HG02970 (cell line): Measurements from ENCODE around the gene SERPINA1.

ENCODE experiments used
- ATAC-seq: cut with Tn5 transposase; IDR thresholded peaks from one replicate; pipeline ENCODE4 v1.9.1; 2021; ENCODE audit warnings: mild to moderate bottlenecking, moderate library complexity, moderate number of reproducible peaks; ENCODE audit not compliant: unreplicated experiment, low FRiP score

The SERPINA1 gene

DNA sequence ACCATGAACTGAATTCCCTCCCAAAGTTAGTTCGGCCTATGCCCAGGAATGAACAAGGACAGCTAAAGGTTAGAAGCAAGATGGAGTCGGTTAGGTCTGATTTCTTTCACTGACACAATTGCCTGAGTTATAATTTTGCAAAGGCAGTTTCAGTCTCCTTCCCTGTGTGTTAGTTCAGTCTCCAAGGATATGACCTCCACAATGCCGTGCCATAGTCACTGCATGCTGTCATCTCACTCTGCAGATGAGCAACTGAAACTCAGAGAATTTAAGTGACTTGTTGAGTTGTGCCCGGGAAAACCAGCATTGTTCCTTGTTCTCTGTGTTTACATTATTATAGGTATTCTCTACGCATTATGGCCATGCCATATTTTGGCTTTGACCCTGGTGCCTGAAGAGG, 10.1 kb upstream of the SERPINA1 start:
- no peak for ATAC-seq

DNA sequence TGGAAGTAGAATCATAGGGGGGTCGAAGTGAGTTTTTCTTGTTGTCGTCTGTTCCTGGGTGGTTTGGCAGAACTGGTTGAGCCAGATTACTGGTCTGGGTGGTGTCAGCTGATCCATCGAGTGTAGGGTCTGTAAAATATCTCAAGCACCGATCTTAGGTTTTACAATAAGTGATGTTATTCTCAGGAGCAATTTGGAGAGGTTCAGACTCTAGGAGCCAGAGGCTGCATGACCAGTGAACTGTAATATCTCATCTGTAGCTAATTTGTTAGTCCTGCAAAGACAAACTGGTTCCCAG, 9.7 kb upstream of the SERPINA1 start:
- ATAC-seq: no peak

DNA sequence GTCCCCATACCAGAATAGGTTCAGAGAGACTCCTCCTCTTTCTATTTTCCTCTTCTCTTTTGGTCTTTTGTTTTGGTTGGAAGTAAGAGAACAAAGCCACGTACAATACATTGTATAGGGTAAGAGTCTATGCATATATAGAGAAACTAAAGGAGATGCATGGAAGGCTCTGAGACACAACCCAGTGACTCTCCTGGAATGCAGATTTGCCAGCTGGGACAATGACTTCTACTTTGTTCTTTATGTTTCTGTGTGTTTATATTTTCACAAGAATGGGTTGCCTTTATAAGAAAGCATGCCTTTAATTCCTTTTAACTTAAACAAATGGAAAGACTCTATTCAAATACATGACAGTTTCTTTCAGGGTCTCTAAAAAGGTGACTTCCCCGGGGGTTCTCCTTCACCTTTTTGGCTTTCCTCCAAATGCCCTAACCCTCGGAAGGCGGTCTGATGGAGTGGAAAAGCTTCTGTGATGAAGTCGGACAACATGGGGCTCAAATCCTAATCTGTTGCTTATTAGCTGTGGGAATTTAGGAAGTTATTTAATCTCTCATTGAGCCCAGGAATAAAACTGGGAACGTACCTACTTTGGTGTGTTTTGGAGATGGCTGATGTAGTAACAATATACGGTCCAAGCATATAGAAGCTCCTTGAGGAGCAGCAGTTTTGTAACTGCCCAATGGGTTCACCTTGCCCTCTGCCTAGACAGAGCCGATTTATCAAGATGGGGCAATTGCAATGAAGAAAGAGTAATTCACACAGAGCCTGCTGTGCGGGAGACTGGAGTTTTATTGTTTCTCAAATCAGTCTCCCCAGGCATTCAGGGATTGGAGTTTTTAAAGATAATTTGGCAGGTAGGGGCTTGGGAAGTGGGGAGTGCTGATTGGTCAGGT, 9.1 kb upstream of the SERPINA1 start:
- ATAC-seq: no peak

DNA sequence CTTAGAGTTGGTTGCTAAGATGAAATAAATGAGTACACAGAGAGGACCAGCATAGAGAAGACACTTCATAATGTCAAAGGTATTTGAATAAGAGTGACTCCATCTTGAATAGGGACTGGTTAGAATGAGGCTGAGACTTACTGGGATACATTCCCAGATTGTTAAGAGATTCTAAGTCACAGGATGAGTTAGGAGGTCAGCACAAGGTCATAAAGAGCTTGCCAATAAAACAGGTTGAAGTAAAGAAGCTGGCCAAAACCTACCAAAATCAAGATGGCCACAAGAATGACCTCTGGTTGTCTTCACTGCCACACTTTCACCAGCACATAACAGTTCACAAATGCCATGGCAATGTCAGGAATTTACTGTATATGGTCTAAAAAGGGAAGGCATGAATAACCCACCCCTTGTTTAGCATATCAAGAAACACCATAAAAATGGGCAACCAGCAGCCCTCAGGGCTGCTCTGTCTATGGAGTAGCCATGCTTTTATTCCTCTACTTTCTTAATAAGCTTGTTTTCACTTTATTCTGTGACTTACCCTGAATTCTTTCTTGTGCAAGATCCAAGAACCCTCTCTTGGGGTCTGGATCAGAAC, 8.3 kb upstream of the SERPINA1 start:
- ATAC-seq: no peak

DNA sequence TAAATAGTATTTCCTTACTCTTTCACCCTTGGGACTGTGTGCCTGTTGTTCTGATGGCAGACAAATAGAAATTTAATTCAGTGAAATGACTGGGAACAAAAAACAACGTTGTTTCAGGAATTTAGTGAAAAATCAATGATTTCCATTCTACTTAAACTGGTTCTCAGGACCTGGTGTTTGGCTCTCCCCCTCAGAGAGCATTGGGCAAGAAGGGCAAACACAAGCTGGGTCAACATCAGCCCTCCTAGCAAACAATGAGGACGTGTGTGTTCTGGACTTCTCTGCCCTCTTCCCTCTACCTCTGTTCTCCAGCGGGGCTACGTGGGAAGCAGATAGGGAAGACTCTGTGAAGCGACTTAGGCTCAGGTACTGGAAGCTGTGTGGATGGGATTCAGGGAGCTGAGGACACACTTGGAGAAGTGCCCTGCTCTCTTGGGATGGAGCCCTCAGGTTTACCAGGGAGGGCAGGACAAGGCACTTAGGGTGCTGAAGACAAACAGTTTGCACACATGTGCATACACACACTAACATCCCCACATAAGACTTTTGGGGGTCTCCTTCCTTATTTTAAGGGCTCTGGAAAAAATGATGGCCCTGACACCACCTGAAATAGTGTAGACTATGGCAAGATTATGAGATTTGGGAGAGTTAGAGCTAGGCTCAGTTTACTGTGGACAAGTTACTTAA, 7.6 kb upstream of the SERPINA1 start:
- no peak for ATAC-seq

DNA sequence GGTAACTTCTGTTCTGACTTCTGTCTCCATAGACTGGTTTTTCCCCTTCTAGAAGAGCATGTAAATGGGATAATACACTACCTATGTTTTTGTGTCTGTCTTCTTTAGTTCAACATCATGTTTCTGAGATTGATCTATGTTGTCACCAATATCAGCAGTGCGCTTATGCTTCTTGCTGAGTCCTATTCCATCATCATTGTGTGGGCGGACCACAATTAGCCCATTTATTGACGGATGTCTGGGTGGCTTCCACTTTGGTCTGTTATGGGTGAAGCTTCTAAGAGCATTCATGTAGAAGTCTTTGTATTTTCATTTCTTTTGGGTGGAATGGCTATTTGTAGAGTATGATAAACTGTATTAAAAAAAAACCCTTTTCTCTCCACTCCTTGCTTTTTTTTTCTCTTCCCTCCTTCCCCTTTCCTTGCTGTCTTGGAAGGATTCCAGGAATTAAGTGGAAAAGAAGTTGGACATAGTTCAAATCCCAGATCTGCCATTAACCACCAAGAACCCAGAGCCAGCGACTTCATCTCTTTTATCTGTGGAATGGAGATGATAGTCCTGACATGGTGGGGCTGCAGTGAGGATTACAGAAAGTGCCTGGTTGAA, 7.0 kb upstream of the SERPINA1 start:
- ATAC-seq: no peak

DNA sequence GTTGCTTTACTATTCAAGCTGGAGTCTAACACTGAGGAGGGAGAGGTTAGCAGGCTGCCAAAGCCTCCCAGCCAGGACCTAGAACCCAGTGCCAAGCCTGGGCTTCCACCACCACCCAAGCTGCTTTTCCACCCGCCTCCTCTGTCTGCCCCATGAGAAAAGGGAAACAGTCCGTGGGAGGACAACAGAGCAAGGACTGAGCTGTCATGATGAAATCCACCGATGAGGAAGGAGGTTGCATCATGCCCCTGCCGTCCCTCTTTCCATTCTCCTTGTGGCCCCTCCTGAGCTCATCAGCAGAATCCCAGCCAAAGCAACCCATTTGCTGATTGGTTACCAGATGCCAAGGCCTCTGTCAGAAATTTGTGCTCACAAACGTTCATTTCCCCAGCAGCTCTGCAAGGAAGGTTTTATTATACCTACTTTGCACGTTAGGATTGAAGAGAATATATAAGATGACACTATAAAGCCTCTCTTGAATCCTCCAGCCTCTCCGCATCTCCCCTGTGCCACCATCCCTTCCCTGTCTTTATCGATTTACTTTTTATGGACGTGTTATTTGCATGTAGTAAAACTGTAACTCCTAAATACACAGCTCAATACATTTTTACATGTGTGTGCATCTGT, 6.3 kb upstream of the SERPINA1 start:
- ATAC-seq: no peak

DNA sequence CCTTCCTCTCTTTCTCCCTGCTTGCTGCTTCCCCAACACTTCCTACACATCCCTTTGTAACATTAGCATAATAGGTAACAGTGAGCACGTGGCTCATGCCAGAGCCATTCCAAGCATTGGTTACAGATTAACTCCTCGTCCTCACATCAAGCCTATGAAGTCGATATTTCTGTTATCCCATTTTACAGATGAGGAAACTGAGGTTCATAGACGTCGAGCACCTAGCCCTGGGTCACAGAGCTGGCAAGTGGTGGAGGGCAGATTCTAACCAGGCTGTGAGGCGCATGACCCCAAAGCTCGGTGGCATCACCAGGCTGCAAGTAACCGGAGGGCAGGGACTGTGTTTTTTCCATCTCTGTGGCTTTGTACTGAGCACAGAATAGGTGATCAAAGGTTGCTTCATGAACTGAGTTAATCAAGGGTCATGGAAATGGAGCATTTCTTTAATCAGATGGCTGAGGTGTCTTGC, 5.7 kb upstream of the SERPINA1 start:
- no peak for ATAC-seq

DNA sequence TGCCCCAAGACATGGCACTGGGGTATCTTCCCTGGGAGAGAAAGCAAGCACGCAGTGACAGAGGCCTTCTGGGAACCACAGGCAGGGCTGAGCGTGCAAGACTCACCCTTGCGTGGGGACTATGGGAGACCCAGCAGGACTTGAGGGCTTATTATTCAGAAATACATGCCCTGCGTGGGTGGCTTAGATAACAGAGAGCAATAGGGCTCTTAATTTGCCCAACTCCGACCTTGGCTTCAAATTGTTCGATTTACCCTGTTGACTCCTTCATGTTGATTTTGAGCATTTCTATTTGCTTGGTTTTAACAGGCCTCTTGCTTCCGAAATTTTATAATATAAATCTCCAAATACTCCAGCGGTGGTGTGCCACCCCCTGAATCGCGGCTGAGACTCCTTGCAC, 5.1 kb upstream of the SERPINA1 start:
- ATAC-seq: no peak

DNA sequence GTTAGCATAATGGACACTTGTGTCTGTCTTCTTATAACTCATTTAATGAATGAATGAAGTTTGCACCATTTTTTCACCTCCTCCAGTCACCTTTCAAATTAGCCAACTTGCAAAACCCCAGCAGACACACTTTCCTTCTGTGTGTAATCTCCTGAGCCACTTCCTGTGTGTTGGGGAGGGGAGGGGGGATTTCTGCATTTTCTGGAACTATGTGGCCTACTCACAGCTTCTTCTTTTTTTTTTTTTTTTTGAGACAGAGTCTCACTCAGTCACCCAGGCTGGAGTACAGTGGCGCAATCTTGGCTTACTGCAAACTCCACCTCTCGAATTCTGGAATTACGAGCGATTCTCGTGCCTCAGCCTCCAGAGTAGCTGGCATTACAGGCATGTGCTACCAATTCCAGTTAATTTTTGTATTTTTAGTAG, 4.1 kb upstream of the SERPINA1 start:
- no peak for ATAC-seq

DNA sequence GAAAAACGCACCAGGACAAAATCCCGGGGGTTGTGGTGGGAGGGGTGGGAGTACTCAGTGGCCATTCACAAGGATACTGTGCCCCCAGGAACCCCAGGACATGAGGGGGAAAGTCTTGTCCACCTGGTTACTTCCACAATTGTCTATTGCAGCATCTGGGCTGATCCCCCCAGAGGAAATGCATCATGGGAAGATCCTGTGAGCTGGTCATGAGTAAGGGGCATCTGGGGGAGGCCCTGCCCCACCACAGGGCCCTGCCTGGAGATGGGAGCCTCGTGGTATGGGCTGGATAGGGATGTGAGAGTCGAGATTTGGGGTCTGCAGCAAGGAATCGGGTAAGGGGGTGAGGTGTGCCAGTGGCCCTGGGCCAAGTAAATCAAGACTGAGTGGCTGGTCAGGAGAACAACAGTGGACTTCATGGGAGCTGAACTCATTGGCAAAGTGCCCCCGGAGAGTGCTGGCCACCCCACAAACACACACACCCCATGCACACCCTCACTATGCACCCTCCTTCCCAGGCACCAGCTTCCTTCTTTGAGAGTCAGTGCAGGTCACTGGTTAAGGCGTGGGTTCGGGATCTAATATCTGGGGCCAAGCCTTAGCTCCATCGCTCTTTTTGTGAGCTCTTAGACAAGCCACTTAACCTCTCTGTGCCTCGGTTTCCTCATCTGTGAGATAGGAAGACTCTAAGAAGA, 3.0 kb upstream of the SERPINA1 start:
- no peak for ATAC-seq

DNA sequence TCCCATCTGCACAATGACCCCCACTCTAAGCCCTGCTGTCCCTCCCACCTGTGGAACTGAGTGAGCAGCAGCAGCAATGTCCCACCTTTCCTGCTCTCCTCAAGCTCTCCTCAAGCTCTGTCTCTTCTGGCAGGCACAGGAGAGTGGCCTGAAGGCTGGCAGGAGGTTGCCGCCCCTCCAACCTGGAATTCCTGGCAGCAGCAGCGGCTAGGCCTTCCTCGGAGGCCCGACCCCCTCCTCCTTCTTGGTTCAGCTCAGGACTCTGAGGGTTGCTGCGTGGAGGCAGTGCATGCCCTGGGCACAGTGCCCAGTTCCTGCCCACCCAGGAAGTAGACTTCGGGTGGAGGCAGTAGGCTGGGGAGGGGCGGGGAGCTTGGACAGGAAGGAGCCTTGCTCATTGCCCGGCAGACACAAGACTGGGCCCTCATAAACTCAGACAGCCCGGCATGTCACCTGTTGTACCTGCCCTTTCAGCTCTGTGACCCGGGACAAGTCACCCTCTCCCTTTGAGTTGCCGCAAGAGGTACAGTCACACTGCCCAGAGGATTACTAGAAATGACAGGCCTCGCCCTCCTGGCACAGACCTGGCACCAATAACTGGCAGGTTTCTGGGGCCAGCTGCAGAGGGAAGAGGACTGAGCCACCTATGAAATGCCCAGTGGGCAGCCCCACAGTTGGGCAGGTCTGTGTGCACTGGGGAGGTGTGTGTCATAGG, 2.1 kb upstream of the SERPINA1 start:
- ATAC-seq: no peak

DNA sequence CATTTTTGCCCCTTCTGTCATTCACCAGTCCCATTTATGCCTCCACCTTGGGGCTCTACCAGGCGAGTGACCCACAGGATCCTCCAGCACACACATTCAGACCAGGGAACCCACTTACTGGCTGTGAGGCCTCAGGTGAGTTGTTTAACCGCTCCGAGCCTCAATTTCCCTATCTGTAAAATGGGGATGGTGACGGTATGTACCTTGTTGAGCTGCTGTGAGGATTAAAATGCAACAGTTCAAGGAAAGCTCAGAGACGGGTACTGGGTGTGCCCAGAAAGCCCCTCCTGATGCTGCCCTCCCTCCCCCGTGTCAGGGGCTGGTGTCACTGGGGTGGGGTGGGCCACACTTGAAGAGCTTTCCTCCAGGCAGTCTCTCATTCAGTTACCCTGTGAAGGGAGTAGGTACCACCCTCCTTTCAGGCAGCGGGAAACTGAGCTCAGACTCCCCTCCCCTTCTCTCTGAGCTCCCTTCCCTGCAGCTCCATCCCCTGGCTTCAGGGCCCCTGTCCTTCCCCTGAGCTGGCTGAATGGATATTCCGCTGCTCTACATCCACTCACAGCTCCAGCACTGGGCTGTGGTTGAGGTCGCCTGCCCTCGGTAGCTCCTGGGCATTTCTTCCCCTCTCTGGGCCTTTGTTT, 1.4 kb upstream of the SERPINA1 start:
- ATAC-seq: no peak

DNA sequence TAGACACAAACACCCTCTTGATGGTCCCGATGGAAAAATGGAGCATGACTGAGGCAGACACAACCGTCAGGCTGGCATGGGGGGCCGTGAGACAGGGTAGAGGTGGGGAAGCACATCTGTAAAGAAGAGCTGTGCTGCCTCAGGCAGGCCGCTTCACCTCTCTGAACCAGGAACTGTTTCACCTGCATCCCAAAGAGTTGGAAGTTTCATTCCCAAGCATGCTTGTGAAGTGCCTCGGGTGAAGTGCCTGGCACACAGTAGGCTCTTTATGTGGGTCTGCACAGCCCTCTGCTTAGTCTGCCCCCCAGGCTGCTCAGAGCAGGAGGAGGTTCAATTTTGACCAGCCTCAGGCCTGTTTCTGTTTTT, 685 bp upstream of the SERPINA1 start:
- no peak for ATAC-seq

DNA sequence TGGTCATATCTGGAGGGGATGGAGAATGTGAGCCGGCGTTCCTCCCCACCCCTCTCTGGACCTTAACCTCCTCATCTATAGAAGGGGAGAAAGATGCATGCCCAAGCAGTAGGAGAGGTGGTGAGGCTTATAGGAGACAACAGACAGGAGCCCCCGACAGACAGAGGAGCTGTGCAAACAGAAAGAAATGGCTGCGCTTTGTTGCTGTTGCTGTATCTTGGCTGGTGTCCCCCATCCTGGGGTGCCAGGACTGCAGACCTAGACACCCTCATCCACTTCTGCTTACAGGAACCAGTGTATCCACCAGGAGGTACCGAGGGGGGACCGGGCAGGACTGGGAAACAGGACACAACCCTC, 397 bp downstream of the SERPINA1 start:
- ATAC-seq: no peak

DNA sequence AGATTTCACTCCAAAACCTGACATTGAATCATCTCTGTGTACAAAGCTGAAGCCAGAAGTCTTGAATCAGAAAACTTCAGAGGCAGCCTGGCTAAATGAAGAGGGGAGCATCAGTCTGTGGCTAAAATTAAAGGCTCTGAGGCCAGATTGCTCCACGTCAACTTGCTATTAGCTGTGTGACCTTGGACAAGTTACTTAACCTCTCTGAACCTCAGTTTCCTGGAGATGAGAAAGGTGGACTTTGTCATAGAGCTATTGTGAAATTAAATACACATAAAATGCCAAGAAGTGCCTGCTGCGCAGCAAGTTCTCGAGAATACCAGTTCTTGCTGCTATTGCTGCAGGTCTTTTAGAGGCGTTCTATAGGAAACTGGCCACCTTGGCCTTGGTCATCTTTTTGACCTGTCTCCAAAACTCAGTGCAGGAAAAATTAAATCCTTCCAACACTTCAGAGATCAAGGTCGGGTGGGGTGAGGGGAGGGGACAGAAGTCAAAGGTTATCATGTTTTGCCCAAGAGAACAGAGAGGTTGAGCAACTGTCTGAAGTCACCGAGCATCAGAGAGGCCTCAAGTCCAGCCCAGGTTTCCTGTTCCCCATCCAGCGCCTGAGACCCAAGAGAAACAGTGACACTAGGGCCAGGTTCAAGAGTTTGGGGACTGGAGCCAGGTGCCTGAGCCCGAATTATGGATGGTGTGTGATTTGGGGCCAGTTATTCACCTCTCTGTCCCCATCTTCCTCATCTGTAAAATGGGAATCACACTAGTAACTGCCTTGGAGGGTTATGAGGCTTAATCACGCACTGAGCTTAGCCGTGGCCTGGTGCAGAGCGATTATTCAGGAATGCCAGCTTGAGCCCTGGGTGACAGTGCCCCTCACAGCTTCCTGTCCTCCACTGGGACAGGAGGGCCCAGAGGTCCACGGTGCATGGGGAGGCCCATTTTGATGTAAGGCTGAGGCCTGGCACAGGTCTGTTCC, 1.1 kb downstream of the SERPINA1 start:
- ATAC-seq: no peak

DNA sequence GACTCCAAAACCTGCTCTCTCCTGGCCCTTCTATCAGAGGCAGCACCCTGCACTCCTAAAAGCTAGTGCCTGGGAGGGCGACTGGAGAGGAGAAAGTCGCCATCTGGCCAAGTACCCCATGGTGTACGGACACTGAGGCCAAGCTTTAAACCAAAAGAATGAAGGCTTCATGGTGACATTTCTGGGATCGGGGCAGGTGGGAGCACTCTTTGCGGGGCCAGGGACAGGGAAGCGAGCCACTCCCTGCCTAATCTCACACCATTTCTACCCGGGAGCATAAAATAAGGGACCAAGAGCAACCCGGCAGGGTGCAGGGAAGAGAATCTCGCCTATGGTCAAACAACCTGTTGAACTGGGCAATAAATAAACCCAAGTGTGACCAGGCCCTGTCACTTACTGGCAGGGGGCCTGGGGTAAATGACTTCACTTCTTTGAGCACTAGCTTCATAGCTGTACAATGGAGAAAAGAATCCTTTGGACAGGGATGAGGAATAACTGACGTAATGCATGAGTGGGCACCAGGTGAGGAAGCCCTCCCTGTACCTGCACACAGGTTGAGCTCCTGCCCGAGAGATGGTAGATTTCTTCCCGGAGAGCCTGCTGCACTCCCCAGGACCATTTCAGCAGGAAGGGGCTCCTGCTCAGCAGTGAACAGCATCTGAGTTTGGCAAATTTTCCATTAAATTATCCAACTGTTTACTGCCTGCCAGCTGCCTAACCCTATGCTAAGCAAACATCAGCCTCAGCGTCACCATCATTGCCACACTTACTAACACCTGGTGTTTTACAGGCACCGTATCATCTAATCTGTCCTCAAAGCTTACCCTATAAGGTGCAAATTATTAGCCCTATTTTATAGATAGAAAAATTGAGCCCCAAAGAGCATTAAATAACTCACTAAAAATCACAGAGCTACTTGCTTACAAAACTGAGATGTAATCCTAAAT, 2.0 kb downstream of the SERPINA1 start:
- no peak for ATAC-seq
